Mucosa of stomach (tissue), 1 donor: ENCODE data around the gene WWC2.

Experiments used
- H3K27me3 ChIP-seq: one replicate; pipeline ENCODE4 v1.7.0; 2013; ENCODE audit warnings: mild to moderate bottlenecking, low read length; ENCODE audit not compliant: control insufficient read depth, insufficient read depth
- H3K36me3 ChIP-seq: one replicate; pipeline ENCODE4 v1.7.0; 2013; ENCODE audit warnings: low read length; ENCODE audit not compliant: control insufficient read depth, insufficient read depth
- H3K4me1 ChIP-seq: one replicate; pipeline ENCODE4 v1.7.0; 2013; ENCODE audit warnings: mild to moderate bottlenecking, low read length; ENCODE audit not compliant: control insufficient read depth, insufficient read depth
- H3K4me3 ChIP-seq: one replicate; pipeline ENCODE4 v1.7.0; 2013; ENCODE audit warnings: low read length
- H3K9ac ChIP-seq: one replicate; pipeline ENCODE4 v1.7.0; 2013; ENCODE audit warnings: mild to moderate bottlenecking, low read length, moderate library complexity
- H3K9me3 ChIP-seq: one replicate; pipeline ENCODE4 v1.7.0; 2013; ENCODE audit warnings: mild to moderate bottlenecking, low read length, moderate library complexity; ENCODE audit not compliant: control insufficient read depth
- donor health status: Pancreatic carcinoma.

Gene WWC2

GRCh38 chr4:183335369-183335940 lies 236.4 kb downstream of the WWC2 start:
- no peaks in the 10 kb centered on the region for H3K9me3 ChIP-seq
- H3K36me3 ChIP-seq = no peaks in the 10 kb centered on the region
- H3K9ac ChIP-seq = no peak overlapping the region
- peaks cover 2% of the 10 kb centered on the region for H3K27me3 ChIP-seq
- H3K4me1 ChIP-seq = peaks cover 22% of the 10 kb centered on the region
- no peak overlapping the region for H3K4me3 ChIP-seq

DNA sequence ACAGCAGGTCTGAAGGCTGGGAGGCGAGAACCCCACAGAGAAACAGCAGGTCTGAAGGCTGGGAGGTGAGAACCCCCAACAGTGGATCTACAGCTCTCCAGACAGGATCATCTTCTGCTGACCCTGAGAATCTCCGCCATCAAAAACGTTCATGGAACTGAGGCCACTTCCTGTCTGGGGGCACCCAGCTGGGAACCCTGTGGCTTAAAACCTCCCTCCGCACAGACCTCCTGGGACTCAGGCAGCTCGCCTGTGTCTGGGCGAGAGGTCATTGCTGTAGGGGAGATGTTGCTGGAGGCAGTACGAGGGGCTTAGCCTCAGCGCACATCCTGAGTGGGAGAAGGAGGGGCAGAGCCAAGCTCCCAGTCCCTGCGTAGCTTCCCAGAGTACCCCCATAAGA lies 238.3 kb downstream of the WWC2 start:
- Histone ChIP-seq H3K4me3 (no peak overlapping the region), H3K36me3 (no peaks in the 10 kb centered on the region), H3K4me1 (peaks cover 25% of the 10 kb centered on the region), H3K27me3 (peaks cover 3% of the 10 kb centered on the region), H3K9ac (no peak overlapping the region), H3K9me3 (no peaks in the 10 kb centered on the region)

DNA sequence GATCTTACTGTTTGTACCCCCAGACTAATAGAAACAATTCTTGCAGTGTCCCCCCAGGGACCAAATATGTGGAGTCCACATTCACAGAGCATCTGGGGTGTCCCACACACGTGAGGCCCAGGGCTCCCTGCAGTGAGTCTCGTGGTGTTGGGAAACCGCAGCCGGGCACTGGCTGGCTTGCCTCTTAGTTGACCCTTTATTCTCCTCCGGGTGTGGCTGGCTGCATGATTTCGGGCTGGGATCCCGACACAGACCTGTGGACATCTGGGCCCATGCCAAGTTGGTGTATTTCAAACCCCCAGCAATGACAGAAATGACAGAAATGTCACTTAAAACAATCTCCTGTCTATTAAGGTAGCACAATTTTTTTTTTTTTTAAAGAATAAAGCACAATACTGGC lies 238.8 kb downstream of the WWC2 start:
- H3K36me3 ChIP-seq = no peaks in the 10 kb centered on the region
- H3K9me3 ChIP-seq = no peaks in the 10 kb centered on the region
- H3K4me1 ChIP-seq = peaks cover 30% of the 10 kb centered on the region
- H3K27me3 ChIP-seq = peaks cover 8% of the 10 kb centered on the region
- no peak overlapping the region for H3K4me3 ChIP-seq
- H3K9ac ChIP-seq = no peak overlapping the region

- H3K36me3 ChIP-seq = no peaks in the 10 kb centered on the region
- no peak overlapping the region for H3K4me3 ChIP-seq
- no peaks in the 10 kb centered on the region for H3K9me3 ChIP-seq
- peaks cover 15% of the 10 kb centered on the region for H3K27me3 ChIP-seq
- H3K9ac ChIP-seq = peak overlapping the region; percentile 34
- peaks cover 17% of the 10 kb centered on the region for H3K4me1 ChIP-seq
Measured at GRCh38 chr4:183342541-183343533, 243.8 kb downstream of the WWC2 start.

DNA sequence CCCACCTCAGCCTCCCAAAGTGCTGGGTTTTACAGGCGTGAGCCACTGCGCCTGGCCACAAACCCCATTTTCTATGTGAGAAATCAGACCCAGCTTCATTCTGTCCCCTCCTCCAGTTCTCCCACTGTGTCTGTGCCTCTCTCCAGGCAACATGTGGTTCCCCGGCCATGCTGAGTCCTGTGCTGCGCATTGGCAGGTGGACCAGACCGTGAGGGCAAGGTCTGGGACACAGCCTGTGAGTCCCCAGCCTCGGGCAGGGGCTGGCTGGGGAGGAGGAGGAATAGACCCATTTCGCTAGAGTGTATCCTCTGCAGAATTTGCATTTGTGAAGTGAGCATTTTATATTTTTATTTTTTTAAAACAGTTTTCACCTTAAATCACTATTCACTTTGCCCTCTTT lies 244.7 kb downstream of the WWC2 start:
- Histone ChIP-seq H3K36me3 (no peaks in the 10 kb centered on the region), H3K27me3 (peaks cover 15% of the 10 kb centered on the region), H3K9ac (no peak overlapping the region), H3K4me3 (no peak overlapping the region), H3K9me3 (no peaks in the 10 kb centered on the region), H3K4me1 (peaks cover 12% of the 10 kb centered on the region)

DNA sequence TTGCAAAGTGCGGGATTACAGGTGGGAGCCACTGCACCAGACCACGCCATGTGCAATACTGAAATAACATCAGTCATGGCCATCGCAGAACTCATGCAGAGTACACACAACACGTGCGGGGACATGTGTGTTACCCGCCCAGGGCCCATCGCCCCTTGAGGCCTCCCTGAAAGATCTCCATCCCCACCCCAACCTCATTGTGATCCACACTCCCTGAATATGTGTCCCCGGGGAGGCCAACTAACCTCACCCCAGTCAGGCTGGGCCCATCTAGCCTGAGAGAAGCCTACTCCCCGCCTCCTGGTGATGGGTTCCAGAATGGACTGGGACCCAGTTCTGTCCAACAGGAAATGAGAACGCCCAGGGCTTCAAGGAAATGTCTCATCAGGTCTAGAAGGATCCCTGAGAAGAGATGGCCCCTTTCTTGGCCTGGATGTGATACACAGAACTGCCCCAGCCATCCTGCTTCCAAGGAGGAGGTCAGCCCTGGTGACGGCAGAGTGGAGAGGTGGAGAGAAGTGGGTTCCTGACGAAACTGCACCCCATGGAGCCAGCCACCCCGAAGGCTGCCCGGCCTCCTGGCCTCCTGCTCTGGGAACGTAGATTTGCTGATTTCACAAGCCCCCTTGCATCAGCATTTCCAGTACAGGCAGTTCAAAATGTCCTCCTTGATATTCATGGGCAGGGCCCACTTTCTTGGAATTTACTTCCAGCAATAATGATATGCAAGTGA lies 245.6 kb downstream of the WWC2 start:
- no peaks in the 10 kb centered on the region for H3K36me3 ChIP-seq
- no peaks in the 10 kb centered on the region for H3K9me3 ChIP-seq
- H3K4me1 ChIP-seq = peaks cover 12% of the 10 kb centered on the region
- H3K9ac ChIP-seq = no peak overlapping the region
- peaks cover 15% of the 10 kb centered on the region for H3K27me3 ChIP-seq
- no peak overlapping the region for H3K4me3 ChIP-seq

- H3K4me3 ChIP-seq = no peak overlapping the region
- H3K9ac ChIP-seq = no peak overlapping the region
- peaks cover 15% of the 10 kb centered on the region for H3K27me3 ChIP-seq
- H3K36me3 ChIP-seq = no peaks in the 10 kb centered on the region
- H3K9me3 ChIP-seq = no peaks in the 10 kb centered on the region
- H3K4me1 ChIP-seq = peaks cover 12% of the 10 kb centered on the region
Measured at GRCh38 chr4:183345261-183345660, 246.2 kb downstream of the WWC2 start.

GRCh38 chr4:183347146-183347545 lies 248.1 kb downstream of the WWC2 start:
- Histone ChIP-seq H3K4me1 (peaks cover 11% of the 10 kb centered on the region), H3K27me3 (peaks cover 14% of the 10 kb centered on the region), H3K9ac (no peak overlapping the region), H3K4me3 (no peak overlapping the region), H3K9me3 (no peaks in the 10 kb centered on the region), H3K36me3 (no peaks in the 10 kb centered on the region)

DNA sequence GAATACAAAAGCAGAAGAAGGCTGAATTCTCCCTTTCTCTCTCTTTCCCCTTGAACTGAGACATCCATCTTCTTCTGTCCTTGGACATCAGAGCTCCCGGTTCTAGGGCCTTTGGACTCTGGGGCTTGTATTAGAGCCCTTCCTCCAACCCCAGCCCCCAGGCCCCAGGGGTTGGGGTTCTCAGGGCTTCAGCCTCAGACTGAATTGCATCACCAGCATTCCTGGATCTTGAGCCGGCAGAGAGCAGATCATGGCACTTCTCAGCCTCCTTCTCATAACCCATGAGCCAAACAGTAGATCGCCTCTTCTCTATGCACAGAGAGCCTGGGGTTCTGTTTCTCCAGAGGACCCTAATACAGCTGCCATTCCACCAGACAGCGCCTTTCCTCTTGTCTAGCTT lies 248.5 kb downstream of the WWC2 start:
- no peaks in the 10 kb centered on the region for H3K9me3 ChIP-seq
- peaks cover 6% of the 10 kb centered on the region for H3K4me1 ChIP-seq
- H3K9ac ChIP-seq = no peak overlapping the region
- H3K27me3 ChIP-seq = peaks cover 10% of the 10 kb centered on the region
- H3K36me3 ChIP-seq = no peaks in the 10 kb centered on the region
- no peak overlapping the region for H3K4me3 ChIP-seq

- Histone ChIP-seq H3K4me3 (no peak overlapping the region), H3K9ac (no peak overlapping the region), H3K4me1 (peaks cover under 1% of the 10 kb centered on the region), H3K27me3 (peaks cover 4% of the 10 kb centered on the region), H3K9me3 (no peaks in the 10 kb centered on the region), H3K36me3 (no peaks in the 10 kb centered on the region)
Measured at GRCh38 chr4:183348136-183348535, 249.1 kb downstream of the WWC2 start.

DNA sequence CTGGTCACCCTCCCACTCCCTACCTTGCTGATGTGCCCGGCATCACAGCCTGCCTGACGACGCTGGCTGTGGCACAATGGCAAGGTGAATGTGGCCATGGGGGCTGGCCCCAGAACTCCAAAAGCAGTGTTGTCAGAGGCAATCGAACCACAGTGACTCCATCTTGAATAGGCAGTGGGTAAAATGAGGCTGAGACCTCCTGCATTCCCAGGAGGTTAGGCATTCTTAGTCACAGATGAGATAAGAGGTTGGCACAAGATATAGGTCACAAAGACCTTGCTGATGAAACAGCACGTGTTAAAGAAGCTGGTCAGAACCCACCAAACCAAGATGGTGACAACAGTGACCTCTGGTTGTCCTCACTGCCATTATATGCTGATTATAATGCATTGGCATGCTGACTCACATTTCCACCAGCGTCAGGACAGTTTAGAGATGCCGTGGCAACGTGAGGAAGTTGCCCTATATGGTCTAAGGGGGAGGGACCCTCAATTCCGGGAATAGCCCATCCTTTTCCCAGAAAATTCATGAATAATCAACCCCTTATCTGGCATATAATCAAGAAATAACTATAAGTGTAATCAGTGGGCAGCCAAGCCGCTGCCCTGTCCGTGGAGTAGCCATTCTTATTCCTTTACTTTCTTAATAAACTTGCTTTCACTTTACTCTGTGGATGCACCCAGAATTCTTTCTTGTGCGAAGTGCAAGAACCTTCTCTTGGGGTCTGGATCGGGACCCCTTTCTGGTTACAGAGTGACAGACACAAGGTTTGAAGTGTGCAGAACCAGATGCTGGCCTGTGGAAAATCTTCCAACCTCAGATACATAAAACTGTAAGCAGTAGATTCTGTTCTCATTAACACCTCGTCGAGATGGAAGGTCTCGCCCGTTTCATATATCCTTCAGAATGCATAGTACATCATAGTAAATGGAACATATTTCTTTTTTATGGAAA lies 249.9 kb downstream of the WWC2 start:
- H3K4me1 ChIP-seq = no peaks in the 10 kb centered on the region
- H3K9ac ChIP-seq = no peak overlapping the region
- H3K4me3 ChIP-seq = no peak overlapping the region
- peaks cover 4% of the 10 kb centered on the region for H3K27me3 ChIP-seq
- no peaks in the 10 kb centered on the region for H3K36me3 ChIP-seq
- H3K9me3 ChIP-seq = no peaks in the 10 kb centered on the region
